HG02642 (cell line): Measurements from ENCODE around the gene NUAK1.

Source experiments
- ATAC-seq: cut with Tn5 transposase; IDR thresholded peaks from one replicate; pipeline ENCODE4 v1.9.1; 2021; ENCODE audit warnings: mild to moderate bottlenecking; ENCODE audit not compliant: unreplicated experiment, poor library complexity

NUAK1 gene

DNA sequence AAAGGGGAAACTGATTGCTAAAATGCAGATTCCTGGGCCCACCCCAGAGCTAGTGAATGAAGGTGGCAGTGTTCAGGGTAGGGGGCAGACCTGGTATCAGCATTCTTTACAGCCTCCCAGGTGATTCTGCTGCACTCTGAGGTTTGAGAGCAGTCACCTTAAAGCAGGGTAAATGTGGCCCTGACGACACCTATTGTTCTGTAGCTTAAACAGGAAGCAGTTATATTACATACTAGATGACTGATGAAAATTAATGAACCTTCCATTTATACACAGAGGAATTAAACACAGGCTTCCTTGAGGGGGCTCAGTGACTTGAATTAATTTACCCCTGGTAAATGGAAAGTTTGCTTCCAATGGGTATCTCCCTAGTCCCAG is 25.3 kb downstream of the NUAK1 start:
- ATAC-seq, result no peak

DNA sequence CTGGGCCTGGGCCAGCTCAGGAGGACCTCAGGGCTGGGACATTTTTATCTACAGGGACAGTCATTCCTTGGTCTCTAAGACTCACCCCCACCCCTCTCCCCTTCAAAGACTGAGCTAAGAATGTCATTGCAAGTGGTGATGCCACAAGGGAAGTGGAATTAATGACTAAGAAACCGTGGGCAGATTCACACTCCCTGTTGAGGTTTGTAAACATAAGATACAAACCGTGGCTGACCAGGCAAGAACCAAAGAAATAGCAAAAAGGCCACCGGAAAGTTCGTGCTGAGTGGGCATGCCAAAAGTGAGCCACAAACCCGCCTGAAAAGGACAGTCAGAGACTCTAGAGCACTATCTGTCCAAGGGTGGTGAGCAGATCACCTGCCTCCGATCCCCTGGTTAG is 25.7 kb downstream of the NUAK1 start:
- no peak for ATAC-seq

DNA sequence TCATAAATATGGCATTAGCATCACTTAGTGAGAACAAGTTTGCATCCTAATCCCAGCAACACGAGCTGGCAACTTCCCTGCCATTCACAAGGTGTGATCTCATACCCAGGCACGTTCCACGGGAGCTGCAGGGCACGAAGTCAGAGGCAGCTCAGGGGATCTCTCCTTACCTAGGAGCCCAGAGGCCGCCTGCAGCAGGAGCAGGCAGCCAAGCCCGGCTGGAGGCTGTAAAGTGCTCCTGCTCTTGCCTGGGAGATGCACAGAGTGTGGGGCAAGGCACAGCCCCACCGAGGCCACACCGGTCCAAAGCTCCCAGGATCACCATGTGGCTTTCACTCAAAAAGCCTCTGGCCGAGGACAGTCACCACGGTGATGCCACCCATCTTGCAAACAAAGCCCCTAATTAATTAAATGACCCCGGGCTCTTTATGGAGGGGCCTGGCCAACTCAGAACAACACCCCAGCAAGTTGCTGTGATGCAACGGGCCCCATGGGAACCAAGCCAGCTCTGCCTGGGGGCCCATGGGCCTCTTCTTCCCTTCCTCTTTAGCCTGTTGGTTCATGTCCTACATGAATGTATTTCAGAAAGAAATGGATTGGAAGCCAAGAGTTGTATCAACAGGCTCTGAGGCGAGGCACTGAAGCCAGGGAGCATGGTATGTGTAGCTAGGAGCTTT is 26.5 kb downstream of the NUAK1 start:
- no peak for ATAC-seq

DNA sequence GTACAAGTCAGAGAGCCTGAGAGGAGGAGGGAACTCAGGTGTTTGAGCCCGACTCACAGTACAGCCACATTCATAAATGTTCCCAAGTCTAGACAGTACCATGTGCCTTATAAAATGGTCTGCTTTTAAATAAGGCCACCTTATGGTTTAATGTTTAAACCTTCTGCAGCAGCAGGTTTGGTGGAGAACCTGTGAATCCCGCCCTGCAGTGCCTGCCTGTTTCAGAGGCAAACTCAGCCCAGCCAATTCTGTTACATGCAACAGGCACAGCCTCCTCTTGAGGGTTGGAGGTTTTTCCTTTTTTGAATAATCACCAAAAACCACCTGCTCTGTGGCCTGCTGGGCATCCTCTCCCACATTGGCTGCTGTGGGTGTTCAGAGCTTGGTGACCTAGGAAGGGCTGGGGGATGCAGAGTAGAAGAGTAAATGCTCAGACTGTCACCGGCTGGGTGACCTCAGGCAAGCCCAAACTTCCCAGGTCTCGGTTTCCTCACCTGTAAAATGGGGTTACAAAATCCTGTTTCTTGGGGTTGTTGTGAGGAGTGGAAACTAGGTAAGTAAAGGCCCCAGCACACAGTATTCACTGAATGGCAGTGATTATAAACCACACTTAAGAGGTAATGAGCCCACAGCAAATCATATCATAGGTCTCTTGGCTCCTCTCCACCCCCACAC is 28.0 kb downstream of the NUAK1 start:
- no peak for ATAC-seq

DNA sequence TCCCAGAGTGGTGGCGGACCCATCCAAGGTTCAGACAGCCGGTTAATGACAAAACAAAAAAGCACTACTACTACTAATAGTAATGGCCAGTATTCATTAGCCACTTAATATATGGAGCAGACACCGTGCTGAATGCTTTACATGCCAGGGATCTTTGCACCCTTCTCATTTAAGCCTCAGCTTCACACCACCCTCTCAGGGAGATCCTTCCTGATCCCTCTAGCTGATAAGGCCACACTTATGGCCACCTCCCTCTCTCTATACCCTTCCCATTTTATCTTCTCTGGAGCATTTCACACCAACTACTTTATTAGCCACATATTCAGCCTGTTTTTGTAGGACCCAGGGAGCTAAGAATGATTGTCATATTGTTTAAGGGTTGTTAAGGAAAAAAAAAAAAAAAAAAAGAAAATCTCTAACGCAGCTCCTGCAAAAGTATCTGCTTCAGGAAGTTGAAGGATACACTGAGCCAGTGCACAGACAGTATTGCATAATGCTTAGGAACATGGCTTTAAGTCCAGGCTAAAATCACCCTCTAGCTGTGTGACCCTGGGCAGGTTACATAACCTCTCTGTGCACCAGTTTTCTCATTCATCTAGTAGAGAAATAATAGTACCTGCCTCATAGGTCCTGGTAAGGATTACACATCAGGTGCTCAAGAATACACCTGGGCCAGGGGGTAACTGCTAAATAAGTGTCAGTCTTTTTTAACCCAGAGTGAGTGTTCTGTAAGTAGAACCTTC is 29.4 kb downstream of the NUAK1 start:
- no peak for ATAC-seq

DNA sequence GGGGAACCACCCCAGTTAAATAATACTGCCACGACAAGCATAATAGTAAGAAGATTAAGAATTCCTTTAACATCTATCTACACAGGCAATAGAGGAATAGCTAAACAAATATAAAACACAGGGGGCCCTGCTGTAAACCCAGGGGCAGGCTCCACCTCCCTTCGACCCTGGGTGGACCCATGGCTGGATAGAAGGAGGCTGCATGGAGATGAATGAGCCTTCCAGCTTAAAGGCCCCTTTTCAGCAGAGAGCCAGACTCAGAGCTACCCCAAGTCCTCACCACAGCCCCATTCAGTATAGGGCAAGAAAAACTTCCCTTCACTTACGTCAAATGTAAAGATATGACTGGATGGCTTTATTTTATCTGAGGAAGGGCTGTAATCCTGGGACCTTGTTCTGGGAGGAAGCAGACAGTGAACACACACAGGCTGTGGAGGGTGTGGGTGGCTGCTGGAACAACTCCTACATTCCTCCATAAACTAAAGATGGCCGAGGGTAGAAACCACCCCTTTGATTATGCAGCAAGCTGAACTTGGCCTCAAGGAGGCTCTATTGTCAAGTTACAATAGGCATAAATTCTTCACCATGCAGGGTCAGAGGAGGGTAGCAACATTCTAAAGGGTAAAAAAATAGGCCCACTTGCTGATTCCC is 30.4 kb downstream of the NUAK1 start:
- no peak for ATAC-seq

DNA sequence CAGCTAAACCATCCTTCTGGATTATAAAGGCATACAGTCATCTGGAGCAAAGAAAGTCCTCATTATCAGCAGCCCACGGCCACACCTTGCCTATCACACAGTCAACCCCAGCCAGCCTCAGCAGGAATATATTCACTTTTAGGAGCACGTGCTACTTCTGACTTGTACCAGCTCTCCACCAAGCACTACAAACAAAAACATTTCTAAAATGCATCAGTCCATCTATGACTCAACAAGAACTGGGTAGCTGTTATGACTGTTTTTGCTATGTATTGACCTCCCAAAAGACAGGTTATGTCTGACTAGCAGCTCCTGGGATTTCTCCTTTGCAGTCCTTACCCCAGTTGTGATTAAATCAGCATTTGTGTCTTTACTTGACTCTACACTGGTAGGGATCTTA is 31.2 kb downstream of the NUAK1 start:
- no peak for ATAC-seq

DNA sequence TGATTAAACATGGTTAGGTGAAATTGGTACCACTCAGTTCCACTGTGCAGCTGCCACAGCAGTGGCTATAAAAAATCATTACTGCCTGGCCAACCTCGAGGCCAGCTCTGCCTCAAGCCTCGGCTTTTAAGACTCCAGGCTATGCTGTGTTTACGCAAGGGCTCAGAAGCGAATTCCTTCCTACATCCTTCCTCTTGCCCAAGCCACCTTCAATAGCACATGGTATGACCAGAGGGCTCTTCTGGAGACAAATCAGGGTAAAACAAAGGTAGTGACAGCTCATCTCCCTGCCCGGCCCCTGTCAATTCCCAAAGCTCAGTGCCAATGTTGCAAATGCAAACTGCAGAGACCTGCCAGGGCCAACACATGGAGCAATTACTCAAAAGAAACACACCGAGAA is 31.9 kb downstream of the NUAK1 start:
- ATAC-seq, result no peak

DNA sequence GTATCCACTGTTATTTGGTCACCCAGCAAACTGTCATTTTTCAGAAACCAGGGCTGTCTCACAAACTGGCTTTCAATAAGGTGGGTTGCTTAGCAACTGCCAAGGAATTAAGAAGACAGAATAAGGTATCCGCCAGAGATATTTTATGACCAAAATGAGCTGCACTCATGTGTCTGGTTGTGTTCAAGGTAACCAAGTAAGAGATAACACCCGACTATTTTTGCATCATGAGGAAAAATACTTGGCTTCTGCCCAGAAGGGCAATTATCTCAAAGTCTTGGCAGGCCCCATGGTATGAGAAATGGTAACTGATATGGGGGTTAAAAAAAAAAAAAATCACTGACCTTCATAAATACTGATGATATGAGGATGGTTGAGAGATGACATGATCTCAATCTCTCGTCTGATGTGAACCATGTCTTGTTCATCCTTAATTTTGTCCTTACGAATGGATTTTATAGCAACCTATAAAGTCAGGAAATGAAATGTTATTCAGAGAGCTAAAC is 32.6 kb downstream of the NUAK1 start:
- ATAC-seq, result no peak

DNA sequence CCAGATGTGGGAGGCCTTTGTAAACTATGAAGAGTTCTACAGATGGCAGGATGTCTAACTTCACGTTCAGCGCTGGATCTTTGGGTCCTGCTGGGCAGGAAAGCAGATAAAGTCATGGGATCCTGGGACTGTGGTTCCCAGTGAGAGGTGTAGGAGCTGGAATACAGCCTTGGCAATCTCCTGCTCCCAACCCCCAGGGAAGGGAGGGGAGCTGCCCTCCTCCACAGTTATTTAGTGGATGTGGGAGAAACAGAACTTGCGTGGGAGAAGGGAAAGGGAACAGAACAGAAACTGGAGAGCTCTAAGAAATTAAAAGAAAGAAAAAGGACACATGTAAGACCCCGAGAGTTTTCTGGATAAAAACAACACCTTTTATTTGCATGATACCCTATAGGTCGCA is 37.0 kb downstream of the NUAK1 start:
- no peak for ATAC-seq

DNA sequence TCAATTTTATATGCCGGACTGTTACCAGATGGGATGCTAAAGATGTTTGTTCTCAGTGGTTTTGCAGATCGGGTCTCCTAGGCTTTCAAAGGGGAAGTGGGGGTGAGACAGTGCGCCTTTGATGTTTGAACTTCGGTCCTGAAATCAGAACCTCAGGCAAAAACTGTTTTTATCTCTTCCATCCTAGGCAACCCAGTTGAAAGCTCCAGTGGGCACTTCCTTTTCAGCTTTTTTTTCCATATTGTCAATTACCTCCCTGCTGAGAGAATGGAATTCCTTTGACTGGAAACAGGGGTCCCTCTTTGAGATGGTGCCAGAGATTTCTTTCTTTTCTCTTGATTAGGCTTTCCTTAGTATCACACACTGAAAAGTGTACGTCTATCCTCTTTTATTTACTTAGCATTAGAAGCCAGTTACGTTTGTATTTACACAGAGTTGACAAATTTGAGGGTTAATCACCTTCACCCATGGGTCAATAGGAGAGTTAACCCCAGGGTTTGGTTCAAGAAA is 40.0 kb downstream of the NUAK1 start:
- ATAC-seq, result no peak

DNA sequence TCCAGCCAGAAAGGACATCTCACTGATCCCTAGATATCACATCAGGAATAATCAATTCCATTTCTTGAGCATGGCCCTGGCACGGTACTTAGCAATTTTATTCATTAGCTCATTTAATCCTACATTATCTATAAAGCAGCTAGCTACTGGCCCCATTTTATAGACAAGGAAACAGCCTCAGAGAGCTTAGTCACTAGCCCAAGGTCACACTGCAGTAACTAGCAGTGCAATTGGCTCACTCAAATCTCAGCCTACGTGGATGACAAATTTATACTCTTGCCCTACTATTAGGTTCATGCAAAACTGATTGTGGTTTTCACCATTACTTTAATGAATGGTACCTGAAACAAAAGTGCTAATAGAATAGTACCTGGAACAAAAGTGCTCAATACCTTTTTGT is 41.7 kb downstream of the NUAK1 start:
- no peak for ATAC-seq

DNA sequence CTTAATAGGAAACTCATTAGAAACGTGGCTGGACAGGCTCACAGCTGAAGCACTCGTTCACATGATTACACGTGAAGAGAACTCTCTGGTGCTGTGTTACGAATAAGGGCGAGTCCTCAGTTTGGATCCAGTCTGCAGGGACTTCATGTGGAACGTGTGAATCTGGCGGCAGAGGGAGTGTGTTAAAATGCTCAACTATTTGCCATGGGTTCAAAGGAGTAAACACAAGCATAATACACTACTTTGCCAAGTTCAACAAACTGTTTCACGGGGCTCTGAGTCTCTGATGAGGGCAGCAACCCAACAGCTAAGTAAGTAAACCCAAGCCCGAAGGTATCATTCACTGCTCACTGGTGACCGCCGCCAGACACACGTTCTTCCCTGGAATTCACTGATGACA is 42.4 kb downstream of the NUAK1 start:
- no peak for ATAC-seq

DNA sequence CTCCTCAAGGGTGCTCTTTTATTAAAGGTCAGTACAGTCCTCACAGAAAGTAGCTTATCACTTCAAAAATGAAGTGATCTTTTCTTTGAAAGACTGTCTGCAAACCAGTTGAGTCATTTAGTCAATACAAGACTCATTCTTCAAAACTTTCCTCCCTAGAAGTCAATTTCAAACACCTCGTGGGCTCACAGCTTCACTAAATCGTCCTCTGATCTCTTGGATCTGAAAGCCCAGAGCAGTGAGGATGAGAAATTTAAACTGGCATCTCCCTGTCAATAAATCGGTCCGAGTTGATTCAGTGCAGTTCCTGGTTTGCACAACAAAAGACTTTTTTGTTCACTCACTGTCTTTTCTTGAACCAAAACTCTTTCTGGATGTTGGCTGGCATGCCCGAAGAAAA is 44.5 kb downstream of the NUAK1 start:
- ATAC-seq, result no peak

DNA sequence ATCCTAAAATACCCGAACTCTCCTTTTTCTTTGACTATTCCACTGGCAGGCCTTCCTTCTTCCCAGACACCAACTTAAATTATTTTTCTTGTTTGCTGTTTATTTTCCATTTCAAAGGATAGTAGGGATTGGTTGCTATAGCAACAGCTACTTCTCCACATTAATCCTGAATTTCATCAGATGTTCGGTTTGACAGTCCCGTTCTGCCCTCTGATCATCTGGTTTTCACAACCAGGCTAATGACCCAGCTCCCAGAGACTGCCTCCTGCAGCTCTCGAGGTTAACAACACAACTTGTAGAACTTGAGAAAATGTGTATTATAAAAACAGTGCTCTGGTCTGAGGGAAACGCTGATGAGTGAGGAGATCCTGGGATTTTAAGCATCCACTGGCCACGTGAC is 45.5 kb downstream of the NUAK1 start:
- ATAC-seq, result no peak

DNA sequence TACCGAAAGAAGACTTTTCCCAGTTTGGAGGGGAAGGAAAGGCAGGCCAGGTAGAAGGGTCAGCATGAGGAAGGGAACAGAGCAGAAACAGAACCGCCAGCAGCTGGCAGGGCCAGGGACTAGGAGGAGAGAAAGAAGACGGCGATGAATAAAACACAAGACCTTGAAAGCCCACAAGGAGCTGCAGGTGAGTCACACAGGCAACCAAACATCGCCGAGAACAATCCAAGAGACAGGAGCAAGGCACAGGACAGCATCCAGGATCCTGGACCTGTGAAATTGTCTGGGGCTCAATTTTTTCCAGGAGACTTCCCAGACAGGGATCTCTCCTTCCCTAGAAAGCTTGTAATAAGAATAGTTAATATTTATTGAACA is 47.3 kb downstream of the NUAK1 start:
- ATAC-seq, result no peak

DNA sequence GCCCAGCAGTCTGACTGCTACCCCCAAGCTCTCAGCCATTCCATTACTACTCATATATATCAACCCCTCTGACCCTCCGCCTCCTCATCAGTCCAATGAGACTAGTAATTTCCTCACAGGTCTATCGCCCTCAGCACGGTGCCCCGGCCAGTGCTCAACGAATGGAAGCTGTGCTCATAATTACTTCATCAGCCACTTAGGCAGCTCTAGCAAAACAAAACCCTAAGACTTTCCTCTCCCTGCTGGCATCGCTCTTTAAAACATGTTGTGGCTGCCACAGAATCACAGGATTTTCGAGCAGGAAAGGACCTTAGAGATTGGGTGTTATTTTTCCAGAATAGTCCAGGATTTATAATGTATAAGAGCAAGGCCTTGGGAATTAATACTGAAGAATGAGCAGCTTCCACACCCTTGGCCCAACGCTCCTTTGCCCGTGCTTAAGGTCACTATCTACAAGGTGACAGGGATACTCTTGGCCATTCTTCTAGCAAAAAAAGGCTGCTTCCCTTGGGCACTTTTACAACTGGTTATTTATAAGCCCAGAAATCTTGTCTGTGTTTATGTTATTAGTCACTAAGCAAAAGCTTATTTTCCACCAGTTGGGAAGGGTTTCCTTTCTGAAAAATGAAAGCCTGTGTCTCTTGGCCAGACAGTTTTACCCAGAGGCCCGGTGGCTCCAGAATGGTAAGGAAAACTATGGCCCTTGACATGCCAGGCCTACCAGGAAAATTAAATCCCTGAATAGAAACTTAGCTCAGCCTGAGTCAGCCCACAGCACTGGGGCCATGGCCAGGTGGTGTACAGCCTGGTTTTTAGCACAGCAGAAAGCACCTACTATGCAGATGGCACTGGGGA is 47.9 kb downstream of the NUAK1 start:
- no peak for ATAC-seq

DNA sequence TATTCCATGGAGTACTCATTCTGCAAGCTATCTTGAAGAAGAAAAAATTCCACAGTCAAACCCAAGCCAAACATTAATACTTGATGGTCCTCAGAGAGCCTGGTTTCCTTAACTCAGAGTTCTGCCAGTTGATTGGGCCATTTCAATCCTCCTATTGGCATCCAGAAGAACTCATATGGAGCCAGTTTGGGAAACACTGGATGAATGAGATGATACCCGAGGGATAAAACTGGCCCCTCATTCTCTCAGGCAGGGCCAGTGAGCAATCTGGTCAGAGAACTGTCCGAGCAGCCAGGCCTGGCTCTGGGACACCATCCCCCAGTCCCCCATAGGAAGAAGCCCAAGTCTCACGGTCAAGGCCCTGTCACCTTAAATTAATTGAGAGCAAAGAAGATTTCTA is 48.8 kb downstream of the NUAK1 start:
- no peak for ATAC-seq

DNA sequence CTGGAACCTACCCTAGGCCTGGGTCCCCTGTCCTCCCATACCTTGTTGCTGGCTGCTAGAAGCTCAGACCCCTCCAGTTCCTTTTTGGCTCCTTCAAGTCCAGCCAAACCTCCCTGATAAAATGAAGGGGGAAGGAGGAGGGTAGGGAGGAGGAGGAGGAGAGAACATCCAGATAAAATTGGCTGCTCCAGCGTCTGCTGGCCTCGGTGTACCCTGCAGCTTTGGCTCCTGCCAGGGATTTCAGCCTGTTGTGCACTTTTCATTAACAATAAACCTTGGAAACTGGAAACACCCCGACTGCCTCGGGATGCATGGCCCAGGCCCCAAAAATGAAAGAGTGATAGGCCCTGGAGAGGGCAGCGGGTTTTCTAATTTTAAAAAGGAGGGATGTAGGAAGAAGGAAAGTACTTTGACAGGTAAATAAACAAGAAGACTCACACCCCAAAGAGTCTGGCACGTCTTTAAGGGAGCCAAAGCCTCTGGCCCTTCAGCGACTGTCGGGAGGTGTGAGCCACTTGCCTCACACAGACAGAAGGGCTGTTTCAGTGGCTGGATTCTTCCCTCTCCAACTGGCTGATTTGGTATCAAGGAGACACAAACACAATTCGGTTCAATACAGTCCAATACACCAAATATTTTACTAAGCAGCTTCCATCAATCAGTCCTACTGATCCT is 49.8 kb downstream of the NUAK1 start:
- ATAC-seq, result no peak
